ENCODE results near the gene DYNC1I2. TPM values are rescaled to one million over a fixed set of nuclear protein-coding genes. Genes with fewer than 3 reads are reported as not detected.
A peak's percentile ranks its signal among the peaks of the same experiment; 100 is the strongest.

DYNC1I2 gene
- total RNA-seq, 1 experiment from 2014 or later = 62.9 TPM

- Histone ChIP-seq H3K9me3 (no peaks in the 10 kb centered on the region), H3K27me3 (replicated peaks; ENCODE audit: control insufficient read depth, insufficient read depth, low read length) (no peaks in the 10 kb centered on the region), H3K4me1 (no peaks in the 10 kb centered on the region; the same call in 1 of the 2 replicates), H3K36me3 (ENCODE audit: control insufficient read depth, insufficient read depth, low read length) (no peaks in the 10 kb centered on the region; the same call in 1 of the 2 replicates), H3K4me3 (ENCODE audit: low read depth, low read length) (peak overlapping the region; percentile 89)
- H3K4me1 Mint-ChIP-seq (ENCODE audit: low read depth, unreplicated experiment) = peaks cover 7% of the 10 kb centered on the region
- H3K36me3 Mint-ChIP-seq (ENCODE audit: insufficient read depth, unreplicated experiment) = peaks cover 34% of the 10 kb centered on the region
- H3K27me3 Mint-ChIP-seq (ENCODE audit: insufficient read depth, unreplicated experiment) = no peaks in the 10 kb centered on the region
- H3K9me3 Mint-ChIP-seq (ENCODE audit: unreplicated experiment) = no peaks in the 10 kb centered on the region
- BruUV-seq (replicated peaks) = no TSS peak
- no peak for DNase-seq
- POLR2A ChIA-PET = interaction anchor here (0.7 to 1.3 kb wide), 3 partner anchors 12 to 254 kb away, joined by 3 to 4 read pairs (median 4); partner anchors contain the start of genes DCAF17, HAT1 and METTL8
- CTCF ChIA-PET = interaction anchor here (1.3 kb wide), 1 partner anchor 16 kb away, joined by 6 read pairs; no protein-coding TSS in a partner anchor
- intact Hi-C loops (cut with micrococcal nuclease; ENCODE audit: unreplicated experiment) = loop anchor here (5.0 kb wide), 2 partner anchors 91 to 414 kb away; partner anchors contain the start of gene DLX2
- no peak for TF ChIP-seq CTCF (IDR thresholded peaks at IDR 0.05; ENCODE audit: insufficient read depth in 1 of 2, low read depth in 1 of 2, low read length in 1 of 2, severe bottlenecking in 1 of 2, unreplicated experiment in 1 of 2)
- H3K27ac Mint-ChIP-seq (ENCODE audit: unreplicated experiment) = peak overlapping the region; percentile 94
- peak overlapping the region; percentile 98 for H3K4me3 Mint-ChIP-seq (ENCODE audit: unreplicated experiment)
These were observed 828 bp downstream of the DYNC1I2 start for GRCh38 chr2:171688129-171688465.

- H3K36me3 ChIP-seq (ENCODE audit: control insufficient read depth, insufficient read depth, low read length) = no peaks in the 10 kb centered on the region; the same call in 1 of the 2 replicates
- H3K4me1 Mint-ChIP-seq (ENCODE audit: low read depth, unreplicated experiment) = peaks cover 7% of the 10 kb centered on the region
- no peaks in the 10 kb centered on the region for H3K4me1 ChIP-seq
- ChIA-PET CTCF (no interaction called here), POLR2A (no interaction called here)
- no peak for TF ChIP-seq CTCF (IDR thresholded peaks at IDR 0.05; ENCODE audit: insufficient read depth in 1 of 2, low read depth in 1 of 2, low read length in 1 of 2, severe bottlenecking in 1 of 2, unreplicated experiment in 1 of 2)
- intact Hi-C loops (cut with micrococcal nuclease; ENCODE audit: unreplicated experiment) = no loop called here
- H3K9me3 Mint-ChIP-seq (ENCODE audit: unreplicated experiment) = no peaks in the 10 kb centered on the region
- no peak for DNase-seq
- BruUV-seq (replicated peaks) = no TSS peak
- H3K36me3 Mint-ChIP-seq (ENCODE audit: insufficient read depth, unreplicated experiment) = peaks cover 47% of the 10 kb centered on the region
- no peaks in the 10 kb centered on the region for H3K27me3 ChIP-seq (replicated peaks; ENCODE audit: control insufficient read depth, insufficient read depth, low read length)
- no peak overlapping the region for H3K4me3 Mint-ChIP-seq (ENCODE audit: unreplicated experiment)
- H3K9me3 ChIP-seq = no peaks in the 10 kb centered on the region
- no peak overlapping the region for H3K4me3 ChIP-seq (ENCODE audit: low read depth, low read length)
- no peak overlapping the region for H3K27ac Mint-ChIP-seq (ENCODE audit: unreplicated experiment)
- H3K27me3 Mint-ChIP-seq (ENCODE audit: insufficient read depth, unreplicated experiment) = no peaks in the 10 kb centered on the region
These were observed 5.1 kb downstream of the DYNC1I2 start for GRCh38 chr2:171692331-171692730.

GRCh38 chr2:171702781-171703556, 15.7 kb downstream of the DYNC1I2 start:
- intact Hi-C loops (cut with micrococcal nuclease; ENCODE audit: unreplicated experiment) = loop anchor here (10.0 kb wide), 1 partner anchor 762 kb away; no protein-coding TSS in a partner anchor
- Mint-ChIP-seq H3K27ac (ENCODE audit: unreplicated experiment) (no peak overlapping the region), H3K36me3 (ENCODE audit: insufficient read depth, unreplicated experiment) (peaks cover 5% of the 10 kb centered on the region), H3K4me3 (ENCODE audit: unreplicated experiment) (no peak overlapping the region), H3K27me3 (ENCODE audit: insufficient read depth, unreplicated experiment) (no peaks in the 10 kb centered on the region), H3K4me1 (ENCODE audit: low read depth, unreplicated experiment) (no peaks in the 10 kb centered on the region), H3K9me3 (ENCODE audit: unreplicated experiment) (no peaks in the 10 kb centered on the region)
- ChIA-PET POLR2A (interaction anchor here (1.1 kb wide), 1 partner anchor 16 kb away, joined by 4 read pairs; the partner anchor contains the start of gene DYNC1I2), CTCF (interaction anchor here (0.9 to 1.4 kb wide), 4 partner anchors 382 to 724 kb away, joined by 3 to 6 read pairs (median 4); partner anchors contain the start of genes DLX1, DLX2 and ITGA6)
- DNase-seq = no peak
- H3K4me1 ChIP-seq = no peaks in the 10 kb centered on the region; the same call in 1 of the 2 replicates
- H3K36me3 ChIP-seq (ENCODE audit: control insufficient read depth, insufficient read depth, low read length) = peaks cover 1% of the 10 kb centered on the region; the same call in 1 of the 2 replicates
- no peak overlapping the region for H3K4me3 ChIP-seq (ENCODE audit: low read depth, low read length)
- no peaks in the 10 kb centered on the region for H3K9me3 ChIP-seq
- H3K27me3 ChIP-seq (replicated peaks; ENCODE audit: control insufficient read depth, insufficient read depth, low read length) = no peaks in the 10 kb centered on the region
- no TSS peak for BruUV-seq (replicated peaks)
- no peak for TF ChIP-seq CTCF (IDR thresholded peaks at IDR 0.05; ENCODE audit: insufficient read depth in 1 of 2, low read depth in 1 of 2, low read length in 1 of 2, severe bottlenecking in 1 of 2, unreplicated experiment in 1 of 2)

Measured in Caco-2 (cell line).